HG03469 (cell line): ENCODE results near the gene DOK1.
"Not testable (repeated sequence)": the region's sequence is repeated elsewhere in the genome, so short reads cannot be mapped to it uniquely, and the experiment has no call there.

Experiments
- ATAC-seq: cut with Tn5 transposase; IDR thresholded peaks from one replicate; pipeline ENCODE4 v1.9.1; 2021; ENCODE audit warnings: mild to moderate bottlenecking, moderate library complexity, moderate number of reproducible peaks; ENCODE audit not compliant: unreplicated experiment

DOK1 gene

GRCh38 chr2:74548285-74548899 is 6.1 kb upstream of the DOK1 start:
- ATAC-seq = no peak

GRCh38 chr2:74548900-74549826 is 5.4 kb upstream of the DOK1 start:
- no peak for ATAC-seq

GRCh38 chr2:74550231-74550630 is 4.3 kb upstream of the DOK1 start:
- no peak for ATAC-seq

- no peak for ATAC-seq
Observed at GRCh38 chr2:74551530-74551929, 3.0 kb upstream of the DOK1 start.

- no peak for ATAC-seq
Observed at GRCh38 chr2:74551942-74552913, 2.3 kb upstream of the DOK1 start.

GRCh38 chr2:74552914-74553811 is 1.4 kb upstream of the DOK1 start:
- ATAC-seq = no peak

GRCh38 chr2:74554820-74555531 is 456 bp downstream of the DOK1 start:
- ATAC-seq = no peak

GRCh38 chr2:74555610-74556103 is 1.1 kb downstream of the DOK1 start:
- ATAC-seq = no peak

GRCh38 chr2:74556159-74556558 is 1.6 kb downstream of the DOK1 start:
- no peak for ATAC-seq

GRCh38 chr2:74556831-74557370 is 2.4 kb downstream of the DOK1 start:
- no peak for ATAC-seq

- ATAC-seq = no peak
Observed at GRCh38 chr2:74558284-74559230, 4.0 kb downstream of the DOK1 start.

- ATAC-seq = no peak
Observed at GRCh38 chr2:74559912-74560311, 5.4 kb downstream of the DOK1 start.

GRCh38 chr2:74560591-74560990 is 6.1 kb downstream of the DOK1 start:
- ATAC-seq = no peak

- not testable (repeated sequence) for ATAC-seq
Observed at GRCh38 chr2:74561022-74561421, 6.5 kb downstream of the DOK1 start.

- ATAC-seq = no peak
Observed at GRCh38 chr2:74562126-74562775, 7.7 kb downstream of the DOK1 start.

GRCh38 chr2:74564222-74564621 is 9.7 kb downstream of the DOK1 start:
- no peak for ATAC-seq

GRCh38 chr2:74566076-74566753 is 11.7 kb downstream of the DOK1 start:
- no peak for ATAC-seq
